Activated naive CD4-positive, alpha-beta T cell treated with anti-CD3 and anti-CD28 coated beads, Interleukin-2, amount 50 U/mL, for 16 hours (primary cell): ENCODE results near the gene MTERF4.

Experiments
- DNase-seq: peaks from one replicate; pipeline ENCODE4 v3.0.0-alpha.2; 2020

The MTERF4 gene

DNA sequence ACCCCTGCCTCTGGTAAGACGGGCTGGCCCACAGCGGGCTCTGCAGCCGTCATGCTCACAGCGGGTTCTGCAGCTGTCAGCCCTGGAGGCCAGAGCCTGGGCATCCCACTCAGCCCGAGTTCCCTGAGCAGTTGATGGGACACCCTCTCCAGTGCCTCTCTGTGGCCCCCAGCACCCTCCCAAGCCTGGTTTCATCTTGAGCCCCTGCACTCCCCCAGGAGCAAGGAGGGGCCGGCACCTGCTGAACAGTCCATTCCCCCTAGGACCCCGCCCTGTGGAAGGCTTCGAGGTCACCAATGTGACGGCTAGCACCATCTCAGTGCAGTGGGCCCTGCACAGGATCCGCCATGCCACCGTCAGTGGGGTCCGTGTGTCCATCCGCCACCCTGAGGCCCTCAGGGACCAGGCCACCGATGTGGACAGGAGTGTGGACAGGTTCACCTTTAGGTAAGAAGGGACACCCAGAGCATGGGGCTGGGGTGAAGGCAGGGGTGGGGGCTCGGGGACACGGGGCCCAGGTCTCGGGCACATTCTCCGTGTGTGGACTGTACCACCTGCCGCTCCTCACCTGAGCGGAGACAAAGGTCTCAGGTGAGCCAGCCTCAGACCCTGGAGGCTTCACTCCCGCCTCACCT is 34.5 kb downstream of the MTERF4 start:
- no peak for DNase-seq

- no peak for DNase-seq
Measured at GRCh38 chr2:241066893-241067341, 35.2 kb downstream of the MTERF4 start.

DNA sequence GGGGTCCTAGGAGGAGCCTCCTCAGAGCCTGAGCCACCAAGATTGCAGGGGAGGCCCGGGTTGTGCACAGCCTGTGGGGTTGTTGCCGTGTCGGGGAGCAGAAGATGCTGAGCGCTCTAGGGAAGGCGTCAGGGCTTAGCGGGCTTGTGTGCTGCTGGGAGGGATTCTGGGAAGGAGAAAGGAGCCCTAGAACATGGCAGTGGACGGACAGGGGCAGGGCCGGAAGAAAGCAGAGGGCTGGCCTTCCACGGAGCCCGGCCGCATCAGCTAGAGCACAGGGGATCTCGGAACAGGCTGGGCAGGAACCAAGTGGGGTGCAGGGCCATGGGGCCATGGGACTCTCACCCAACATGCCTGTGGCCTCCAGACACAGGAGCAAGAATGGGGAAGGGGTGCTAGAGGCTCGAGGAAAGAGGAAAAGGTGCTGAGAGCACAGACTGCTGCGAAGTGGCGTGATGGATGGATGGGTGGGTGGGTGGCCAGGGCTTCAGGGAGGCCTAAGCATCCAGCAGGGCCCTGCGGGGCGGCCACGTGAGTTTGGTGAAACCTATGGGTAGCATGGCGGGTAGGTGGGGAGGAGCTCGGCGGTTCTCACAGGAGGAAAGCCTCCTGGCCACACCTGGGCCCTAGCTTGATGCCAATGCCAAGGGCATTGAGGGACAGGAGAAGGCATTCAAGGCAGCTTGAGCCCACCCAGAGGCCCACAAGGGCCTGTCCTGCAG is 35.8 kb downstream of the MTERF4 start:
- no peak for DNase-seq

GRCh38 chr2:241065355-241065803 is 36.7 kb downstream of the MTERF4 start:
- DNase-seq = no peak

- DNase-seq = peak; percentile 10
Measured at GRCh38 chr2:241064802-241065354, 37.2 kb downstream of the MTERF4 start.

DNA sequence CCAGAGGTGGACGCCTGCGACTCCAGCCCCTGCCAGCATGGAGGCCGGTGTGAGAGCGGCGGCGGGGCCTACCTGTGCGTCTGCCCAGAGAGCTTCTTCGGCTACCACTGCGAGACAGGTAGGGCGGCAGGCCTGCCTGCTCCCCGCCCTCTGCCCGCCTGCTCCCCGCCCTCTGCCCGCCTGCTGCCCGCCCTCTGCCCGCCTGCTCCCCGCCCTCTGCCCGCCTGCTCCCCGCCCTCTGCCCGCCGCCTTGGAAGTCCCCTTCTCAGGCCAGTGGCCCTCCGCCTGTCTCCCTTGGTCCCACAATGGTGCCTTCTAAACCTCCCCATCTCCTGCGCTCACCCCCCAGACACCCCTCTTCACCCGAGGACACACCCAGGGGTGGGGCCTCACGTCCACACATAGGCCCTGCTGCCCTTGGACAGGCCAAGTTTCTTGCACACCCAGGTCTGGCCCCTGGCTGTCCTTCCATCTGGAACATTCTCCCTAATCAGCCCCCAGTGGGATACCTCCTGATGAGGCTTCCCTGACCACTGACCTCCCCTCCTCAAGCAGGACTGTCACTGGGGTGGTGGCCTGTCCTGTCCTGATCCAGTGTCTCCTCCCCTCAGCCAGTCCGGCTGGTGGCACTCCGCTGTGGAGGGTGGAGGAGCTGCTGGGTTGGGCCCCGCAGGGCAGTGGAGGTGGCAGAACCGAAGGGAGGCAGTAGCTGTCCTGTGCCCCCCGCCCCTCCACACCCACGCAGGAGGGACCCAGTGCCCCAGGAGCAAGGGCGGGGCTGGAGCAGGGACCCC is 37.9 kb downstream of the MTERF4 start:
- DNase-seq = peak; percentile 29

DNA sequence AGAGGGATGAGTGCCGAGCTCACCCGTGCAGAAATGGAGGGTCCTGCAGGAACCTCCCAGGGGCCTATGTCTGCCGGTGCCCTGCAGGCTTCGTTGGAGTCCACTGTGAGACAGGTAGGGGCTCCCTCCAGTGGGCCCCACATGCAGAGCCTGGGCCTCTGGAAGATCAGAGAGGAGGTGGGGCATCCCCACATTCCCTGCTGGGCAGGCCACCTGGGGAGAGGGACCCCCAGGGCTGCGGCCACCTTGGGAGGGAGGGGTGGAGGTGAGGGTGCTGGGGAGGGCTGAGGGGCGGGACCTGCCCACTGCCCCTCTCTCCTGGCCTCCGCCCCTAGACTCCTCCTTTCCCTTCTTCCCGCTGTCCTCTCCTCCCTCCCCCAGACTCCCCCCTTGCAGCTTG is 38.5 kb downstream of the MTERF4 start:
- no peak for DNase-seq

- no peak for DNase-seq
Measured at GRCh38 chr2:241063093-241063551, 39.0 kb downstream of the MTERF4 start.

DNA sequence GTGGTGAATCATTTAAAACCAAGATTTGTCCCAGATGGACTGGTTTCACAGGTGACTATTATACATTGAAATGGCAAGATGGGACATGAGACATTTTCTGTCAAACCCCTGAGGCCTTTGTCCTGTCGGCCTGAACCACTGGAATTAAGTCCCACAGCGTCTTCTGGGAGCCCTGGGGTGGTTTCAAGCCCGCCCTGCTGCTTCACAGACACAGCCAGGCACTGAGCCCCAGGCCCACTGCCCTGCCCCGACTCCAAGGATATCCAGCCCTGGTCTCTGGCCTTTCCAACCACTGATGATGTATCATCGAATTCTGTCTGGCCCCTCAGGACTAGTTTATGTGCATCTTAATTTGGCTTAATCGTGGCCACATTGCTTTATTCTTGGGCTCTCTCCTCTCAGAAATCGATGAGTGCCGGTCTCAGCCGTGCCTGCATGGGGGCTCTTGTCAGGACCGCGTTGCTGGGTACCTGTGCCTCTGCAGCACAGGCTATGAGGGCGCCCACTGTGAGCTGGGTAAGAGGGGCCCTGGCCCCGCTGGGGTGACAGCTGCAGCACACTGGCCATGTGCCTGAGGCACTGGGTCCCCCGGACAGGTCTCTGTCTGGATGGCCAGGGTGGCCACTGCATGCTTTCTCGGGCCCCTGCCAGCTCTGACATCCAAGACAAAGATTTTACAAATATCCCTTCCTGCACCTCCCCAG is 39.5 kb downstream of the MTERF4 start:
- no peak for DNase-seq

GRCh38 chr2:241061275-241061674 is 40.8 kb downstream of the MTERF4 start:
- no peak for DNase-seq

- DNase-seq = no peak
Measured at GRCh38 chr2:241053576-241054251, 48.4 kb downstream of the MTERF4 start.

- no peak for DNase-seq
Measured at GRCh38 chr2:241052677-241053360, 49.3 kb downstream of the MTERF4 start.

DNA sequence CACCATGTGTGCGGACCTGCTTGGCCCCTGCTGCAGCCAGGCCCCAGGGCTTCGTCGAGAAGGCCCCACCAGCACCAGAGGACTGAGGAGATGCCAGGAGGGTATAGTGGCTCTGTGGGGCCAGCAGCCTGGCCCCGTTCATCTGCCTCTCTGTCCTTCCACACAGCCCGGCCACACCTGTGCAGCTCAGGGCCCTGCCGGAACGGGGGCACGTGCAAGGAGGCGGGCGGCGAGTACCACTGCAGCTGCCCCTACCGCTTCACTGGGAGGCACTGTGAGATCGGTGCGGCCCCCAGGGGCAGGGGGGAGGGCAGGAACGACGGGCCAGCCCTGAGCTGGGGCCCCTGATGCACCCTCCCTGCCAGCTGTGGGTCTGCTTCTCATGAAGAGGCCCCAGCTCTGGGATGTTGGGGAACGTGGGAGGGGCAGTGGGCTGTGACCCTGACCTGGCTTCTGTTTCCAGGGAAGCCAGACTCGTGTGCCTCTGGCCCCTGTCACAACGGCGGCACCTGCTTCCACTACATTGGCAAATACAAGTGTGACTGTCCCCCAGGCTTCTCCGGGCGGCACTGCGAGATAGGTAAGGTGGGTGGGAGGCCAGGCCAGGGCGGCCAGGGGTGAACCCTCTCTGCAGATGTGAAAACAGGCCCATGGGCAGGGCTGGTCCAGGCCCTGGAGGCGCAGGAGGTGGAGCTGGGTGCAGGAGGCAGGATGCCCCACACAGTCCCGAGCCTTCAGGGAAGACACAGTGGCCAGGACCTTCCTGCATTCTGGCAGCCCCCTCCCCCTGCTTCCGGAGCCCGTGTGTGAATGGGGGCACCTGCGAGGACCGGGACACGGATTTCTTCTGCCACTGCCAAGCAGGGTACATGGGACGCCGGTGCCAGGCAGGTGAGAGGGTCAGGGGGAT is 50.3 kb downstream of the MTERF4 start:
- DNase-seq = no peak

- DNase-seq = no peak
Measured at GRCh38 chr2:241050624-241051577, 51.2 kb downstream of the MTERF4 start.

DNA sequence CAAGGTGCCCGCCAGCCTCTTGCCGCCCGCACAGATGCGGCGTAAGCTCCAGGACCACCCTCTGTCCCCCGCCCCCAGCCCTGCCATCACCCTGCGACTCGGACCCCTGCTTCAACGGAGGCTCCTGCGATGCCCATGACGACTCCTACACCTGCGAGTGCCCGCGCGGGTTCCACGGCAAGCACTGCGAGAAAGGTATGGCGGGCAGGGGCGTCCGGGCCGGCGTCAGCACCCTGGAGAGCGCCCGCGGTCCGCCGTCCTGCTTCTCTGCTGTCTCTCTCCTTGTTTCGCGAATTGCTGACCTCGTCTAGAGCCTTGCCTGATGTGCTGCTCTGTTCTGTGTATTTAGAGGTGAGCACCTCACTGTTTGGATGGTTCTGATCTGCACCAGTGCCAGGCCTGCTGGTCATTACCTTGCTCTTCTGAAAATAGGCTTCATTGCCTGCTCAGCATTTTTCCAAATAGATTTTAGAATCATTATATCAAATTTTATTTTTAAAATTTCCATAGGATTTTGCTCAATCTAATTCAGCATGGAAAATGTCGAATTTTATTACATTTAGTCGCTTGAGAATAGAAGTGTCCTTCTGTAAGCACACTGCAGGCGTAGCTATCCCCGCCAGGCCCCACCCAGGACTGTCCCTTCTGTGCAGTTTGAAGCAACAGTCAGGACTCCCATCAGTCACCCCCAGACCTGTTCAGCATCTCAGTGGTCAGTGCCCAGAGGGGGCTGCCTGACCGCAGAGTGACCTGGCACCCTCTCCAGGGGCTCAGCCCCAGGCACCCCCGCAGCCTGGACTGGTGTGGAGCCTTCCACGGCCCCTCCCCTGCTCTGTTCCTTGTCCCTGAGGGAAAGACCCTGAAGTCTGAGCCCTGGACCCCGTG is 52.1 kb downstream of the MTERF4 start:
- no peak for DNase-seq

DNA sequence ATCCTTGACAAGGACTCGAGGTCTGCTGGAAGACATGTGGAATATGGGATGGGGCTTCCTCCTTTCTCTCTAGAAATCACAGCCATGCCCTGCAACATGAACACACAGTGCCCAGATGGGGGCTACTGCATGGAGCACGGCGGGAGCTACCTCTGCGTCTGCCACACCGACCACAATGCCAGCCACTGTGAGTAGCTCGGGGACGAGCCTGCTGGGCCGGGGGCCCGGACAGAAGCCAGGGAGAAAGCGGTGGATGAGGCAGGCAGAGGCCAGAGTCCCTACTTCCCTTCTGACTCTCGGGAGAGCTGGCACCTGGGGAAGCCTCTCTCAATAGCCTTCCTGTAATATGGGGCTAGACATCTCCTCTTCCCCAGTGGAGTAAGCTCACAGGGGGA is 53.1 kb downstream of the MTERF4 start:
- no peak for DNase-seq

- no peak for DNase-seq
Measured at GRCh38 chr2:241048149-241048948, 53.7 kb downstream of the MTERF4 start.
